Psoas muscle (tissue), 8 donors: Measurements from ENCODE around the gene POU2AF2. TPM values are rescaled to one million over a fixed set of nuclear protein-coding genes. Genes with fewer than 3 reads are reported as not detected.
"Not testable (repeated sequence)": the region's sequence is repeated elsewhere in the genome, so short reads cannot be mapped to it uniquely, and the experiment has no call there.

Experiments used
- ATAC-seq, 4 donors: fragments of 200-7000 bp; cut with Tn5 transposase; one replicate each; pipeline ENCODE4 v1.9.1; 2020; ENCODE audit warnings: moderate library complexity in 3 of 4, mild to moderate bottlenecking in 2 of 4
- DNase-seq, 2 donors: peaks; one replicate each; pipeline ENCODE4 v3.0.0-alpha.2; 2020
- H3K27ac ChIP-seq: fragments of 200-600 bp; one replicate; pipeline ENCODE4 v1.8.0; 2022
- H3K27me3 ChIP-seq, 3 donors: fragments of 200-600 bp in 1 of 3; one replicate each; pipeline versions ENCODE4 v1.6.1 to v1.8.0; 2013 to 2022; ENCODE audit warnings: low read length in 2 of 3, mild to moderate bottlenecking in 2 of 3, moderate library complexity in 1 of 3; ENCODE audit not compliant: insufficient read depth in 3 of 3
- H3K36me3 ChIP-seq, 2 donors: fragments of 200-600 bp in 1 of 2; one replicate each; pipeline versions ENCODE4 v1.6.1 to v1.8.0; 2013 to 2022; ENCODE audit warnings: low read depth in 1 of 2, mild to moderate bottlenecking in 1 of 2, moderate library complexity in 1 of 2; ENCODE audit not compliant: insufficient read depth in 1 of 2
- H3K4me1 ChIP-seq: fragments of 200-600 bp; one replicate; pipeline ENCODE4 v1.8.0; 2022
- H3K4me3 ChIP-seq: fragments of 200-600 bp; one replicate; pipeline ENCODE4 v1.8.0; 2022; ENCODE audit warnings: mild to moderate bottlenecking
- H3K9me3 ChIP-seq: fragments of 200-600 bp; one replicate; pipeline ENCODE4 v1.8.0; 2022
- CTCF ChIP-seq: fragments of 200-600 bp; IDR thresholded peaks from one replicate; pipeline ENCODE4 v1.8.0; 2022; ENCODE audit warnings: antibody characterized with exemption
- WGBS, 3 donors: extraction: QIAGEN DNeasy Blood & Tissue Kit; methylation state at CpG; one replicate each; pipeline versions ENCODE4 v1.1.6 to v1.1.7; 2013; 5-methylcytosine and 5-hydroxymethylcytosine counted together
- intact Hi-C, 2 donors: fragments of 100-400 bp; cut with DNase I; formaldehyde crosslinking; loops; one replicate each; pipeline versions ENCODE4 v1.11.0 to v1.14.2; 2022
- polyA plus RNA-seq, 3 donors: library from polyadenylated mRNA; stranded (reverse); fragments of 200-250 nt; gene quantifications; one replicate each; pipeline ENCODE4 v1.2.3, GENCODE V29; 2013
- total RNA-seq, 4 donors: library from RNA; stranded (reverse); fragmentation: NEBNext Ultra II Directional in 2 of 4; extraction: Animal tissue kit (Norgen Biotek cat#: 25700) in 2 of 4; gene quantifications; one replicate each; pipeline versions ENCODE4 v1.2.1 to v1.2.4, GENCODE V29; 2021 to 2023
- donor health status: healthy with polysubstance abuse.
- donor health status: DM: no; HTN: no; CAD: no; lungs with moderate emphysema.
- donor health status: Bipolar disorder and iron deficiency.
- donor health status: healthy.
- donor health status: DM: yes; HTN: yes; CAD: no.
- donor health status: DM: no; HTN: no; CAD: no.
- donor health status: DM: no; HTN: no; CAD: no.
- donor health status: DM: yes; HTN: yes; CAD: no.

Gene POU2AF2
- total and polyA plus RNA-seq, 7 donors = 0.30 to 3.0 (median 0.98) TPM

- Histone ChIP-seq H3K4me3 (no peak overlapping the region), H3K27me3 (no peaks in the 10 kb centered on the region), H3K36me3 (no peaks in the 10 kb centered on the region), H3K9me3 (no peaks in the 10 kb centered on the region), H3K4me1 (no peaks in the 10 kb centered on the region), H3K27ac (no peak overlapping the region)
- no peak for TF ChIP-seq CTCF
- DNase-seq (no peak), ATAC-seq (no peak)
- intact Hi-C loops = no loop called here
- whole genome bisulfite sequencing, 3 donors = 56 to 65% (median 62%) methylated on average over 3 of the region's 3 CpGs
Measured at GRCh38 chr11:111310088-111310487, 64.6 kb downstream of the POU2AF2 start.

GRCh38 chr11:111310723-111311122 lies 65.2 kb downstream of the POU2AF2 start:
- Histone ChIP-seq H3K27ac (no peak overlapping the region), H3K36me3 (no peaks in the 10 kb centered on the region), H3K27me3 (no peaks in the 10 kb centered on the region), H3K4me3 (no peak overlapping the region), H3K9me3 (no peaks in the 10 kb centered on the region), H3K4me1 (no peaks in the 10 kb centered on the region)
- intact Hi-C loops = no loop called here
- DNase-seq (no peak), ATAC-seq (no peak)
- 87 to 93% (median 93%) methylated on average over 6 of the region's 6 CpGs for WGBS, 3 donors
- TF ChIP-seq CTCF = no peak

DNA sequence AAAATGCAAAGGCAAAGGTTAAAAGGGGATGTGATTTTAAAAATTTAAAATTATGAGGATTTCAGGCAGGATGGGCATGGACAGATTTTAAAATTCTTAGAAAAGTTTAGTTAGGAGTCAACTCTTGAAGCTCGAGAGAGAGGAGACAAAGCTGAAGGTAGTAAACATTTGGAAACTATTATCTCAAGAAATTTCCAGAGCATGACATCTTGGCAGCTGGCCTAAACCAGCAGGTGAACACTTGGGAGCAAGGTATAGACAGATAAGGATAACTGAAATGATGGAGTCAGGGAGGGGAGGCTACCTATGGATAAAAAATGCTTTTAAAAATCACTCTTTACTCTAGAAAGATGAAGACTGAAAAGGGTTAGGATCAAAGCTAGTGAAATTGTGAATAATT lies 66.6 kb downstream of the POU2AF2 start:
- TF ChIP-seq CTCF = no peak
- Histone ChIP-seq H3K4me1 (no peaks in the 10 kb centered on the region), H3K9me3 (no peaks in the 10 kb centered on the region), H3K36me3 (no peaks in the 10 kb centered on the region), H3K4me3 (no peak overlapping the region), H3K27ac (no peak overlapping the region), H3K27me3 (no peaks in the 10 kb centered on the region)
- ATAC-seq (no peak), DNase-seq (no peak)
- intact Hi-C loops = no loop called here
- 75 to 88% (median 83%) methylated on average over 1 of the region's 1 CpG for WGBS, 3 donors

GRCh38 chr11:111319296-111319695 lies 73.8 kb downstream of the POU2AF2 start:
- H3K9me3 ChIP-seq = no peaks in the 10 kb centered on the region
- ATAC-seq = no peak
- H3K4me1 ChIP-seq = no peaks in the 10 kb centered on the region
- intact Hi-C loops = no loop called here
- no peak for TF ChIP-seq CTCF
- no peaks in the 10 kb centered on the region for H3K27me3 ChIP-seq
- H3K4me3 ChIP-seq = no peak overlapping the region
- no peak overlapping the region for H3K27ac ChIP-seq
- WGBS, 3 donors = 63 to 73% (median 73%) methylated on average over 6 of the region's 6 CpGs
- DNase-seq = no peak
- H3K36me3 ChIP-seq = no peaks in the 10 kb centered on the region

DNA sequence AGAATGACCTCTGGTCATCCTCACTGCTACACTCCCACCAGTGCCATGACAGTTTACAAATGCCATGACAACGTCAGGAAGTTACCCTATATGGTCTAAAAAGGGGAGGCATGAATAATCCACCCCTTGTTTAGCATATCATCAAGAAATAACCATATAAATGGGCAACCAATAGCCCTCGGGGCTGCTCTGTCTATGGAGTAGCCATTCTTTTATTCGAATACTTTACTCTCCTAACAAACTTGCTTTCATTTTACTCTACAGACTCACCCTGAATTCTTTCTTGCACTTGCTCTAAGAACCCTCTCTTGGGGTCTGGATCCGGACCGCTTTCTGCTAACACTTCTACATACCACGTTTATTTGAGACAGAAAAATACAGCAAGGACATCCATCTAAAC lies 74.7 kb downstream of the POU2AF2 start:
- H3K4me3 ChIP-seq, H3K36me3 ChIP-seq, ATAC-seq, H3K27ac ChIP-seq, intact Hi-C loops, DNase-seq, H3K4me1 ChIP-seq, H3K27me3 ChIP-seq, H3K9me3 ChIP-seq: not testable (repeated sequence)
- 81 to 85% (median 82%) methylated on average over 6 of the region's 6 CpGs for WGBS, 3 donors
